Measurements from ENCODE around the gene ZBTB7C. TPM values are rescaled to one million over a fixed set of nuclear protein-coding genes. Genes with fewer than 3 reads are reported as not detected.

Gene ZBTB7C
- total RNA-seq, 1 experiment from 2014 or later, result 0.10 TPM

DNA sequence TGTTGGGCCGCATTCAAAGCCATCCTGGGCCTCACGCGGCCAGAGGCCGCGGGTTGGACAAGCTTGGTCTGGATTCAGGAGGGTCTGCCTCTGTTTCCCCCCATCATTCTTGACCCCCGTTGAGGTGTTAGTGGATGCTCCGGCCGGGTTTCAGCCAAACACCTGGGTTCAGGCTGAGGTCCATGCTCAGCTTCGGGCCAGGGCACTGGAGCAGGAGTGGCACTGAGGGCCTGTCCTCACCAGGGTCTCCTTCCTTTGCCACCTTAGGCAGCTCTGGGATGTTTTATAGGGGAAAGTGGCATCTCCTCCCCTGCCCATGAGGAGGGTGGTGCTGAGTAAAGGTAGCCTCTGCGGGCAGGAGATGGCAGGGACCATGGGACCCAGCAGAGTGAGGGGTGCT lies 401.8 kb downstream of the ZBTB7C start:
- DNase-seq, result no peak
- Histone ChIP-seq H3K9me3 (no peaks in the 10 kb centered on the region), H3K36me3 (no peaks in the 10 kb centered on the region), H3K27me3 (no peaks in the 10 kb centered on the region), H3K4me3 (no peak overlapping the region)

GRCh38 chr18:48006415-48007175 lies 402.6 kb downstream of the ZBTB7C start:
- no peaks in the 10 kb centered on the region for H3K36me3 ChIP-seq
- H3K9me3 ChIP-seq, result no peaks in the 10 kb centered on the region
- H3K4me3 ChIP-seq, result no peak overlapping the region
- DNase-seq, result no peak
- H3K27me3 ChIP-seq, result no peaks in the 10 kb centered on the region

DNA sequence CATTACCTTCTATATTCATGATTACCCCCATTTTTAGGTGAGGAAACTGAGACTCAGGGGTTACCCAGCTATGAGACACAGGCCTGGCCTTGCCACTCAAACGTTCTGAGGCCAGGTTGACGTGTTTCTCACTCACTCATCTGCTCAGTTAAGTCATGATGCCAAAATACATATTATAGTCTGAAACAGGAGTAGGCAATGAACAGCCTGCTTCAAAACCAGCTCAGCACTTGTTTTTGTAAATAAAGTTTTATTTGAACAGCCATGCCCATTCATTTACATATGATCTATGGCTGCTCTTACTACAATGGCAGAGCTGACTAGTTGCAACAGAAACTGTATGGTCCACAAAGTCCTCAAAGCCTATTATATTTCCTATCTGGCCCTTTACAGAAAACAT lies 404.6 kb downstream of the ZBTB7C start:
- no peaks in the 10 kb centered on the region for H3K9me3 ChIP-seq
- no peaks in the 10 kb centered on the region for H3K36me3 ChIP-seq
- H3K4me3 ChIP-seq, result no peak overlapping the region
- no peaks in the 10 kb centered on the region for H3K27me3 ChIP-seq
- no peak for DNase-seq

DNA sequence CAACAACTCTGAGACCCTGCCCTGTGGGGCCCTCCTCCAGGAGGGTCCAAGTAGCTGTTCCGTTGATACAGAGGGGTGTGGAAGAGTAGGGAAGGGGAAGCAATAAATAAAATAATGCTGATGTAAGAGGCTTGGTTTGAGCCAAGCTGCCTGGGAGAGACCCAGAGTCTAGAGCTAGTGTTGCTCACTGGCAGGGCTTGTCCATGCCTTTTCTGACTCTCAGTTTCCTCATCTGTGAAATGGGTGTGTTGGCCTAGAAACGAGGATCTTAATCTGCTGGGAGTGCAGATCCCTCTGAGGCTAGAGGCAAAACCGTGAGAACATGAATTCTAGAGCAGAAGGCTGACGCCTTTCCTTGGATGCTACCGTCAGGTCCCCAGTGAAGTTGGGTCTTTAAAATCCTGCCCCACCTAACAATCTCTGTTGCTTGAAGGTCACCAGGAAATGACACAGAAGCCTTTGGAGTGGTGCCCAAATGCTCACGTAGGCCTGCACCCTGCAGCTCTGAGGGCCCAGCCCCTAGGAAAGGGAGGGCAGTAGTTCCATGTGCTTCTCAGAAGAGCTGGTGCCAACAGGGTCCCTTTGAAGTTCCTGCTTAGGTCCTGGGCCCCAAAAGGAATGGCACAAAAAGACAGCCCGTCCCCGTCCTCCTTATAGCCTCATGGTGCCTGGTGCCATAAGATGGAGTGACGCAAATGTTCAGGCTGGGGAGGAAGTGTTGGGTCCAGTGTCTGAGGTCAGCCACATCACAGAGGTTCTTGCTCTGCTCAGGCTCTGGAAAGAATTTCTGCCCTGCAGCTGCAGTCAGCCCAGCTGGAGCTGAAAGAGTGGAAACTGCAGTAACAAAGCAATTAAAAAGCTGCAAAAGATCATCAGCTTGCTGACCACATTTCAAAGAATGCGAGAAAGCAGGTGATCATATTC lies 405.5 kb downstream of the ZBTB7C start:
- H3K36me3 ChIP-seq, result no peaks in the 10 kb centered on the region
- DNase-seq, result peak; percentile 66

GRCh38 chr18:48002933-48003365 lies 406.2 kb downstream of the ZBTB7C start:
- Histone ChIP-seq H3K36me3 (no peaks in the 10 kb centered on the region), H3K4me3 (no peak overlapping the region), H3K27me3 (no peaks in the 10 kb centered on the region), H3K9me3 (no peaks in the 10 kb centered on the region)
- peak; percentile 93 for DNase-seq

More for the DNA sequence above, 405.5 kb downstream of the ZBTB7C start:
- Histone ChIP-seq H3K9me3 (no peaks in the 10 kb centered on the region), H3K4me3 (no peak overlapping the region), H3K27me3 (no peaks in the 10 kb centered on the region)

DNA sequence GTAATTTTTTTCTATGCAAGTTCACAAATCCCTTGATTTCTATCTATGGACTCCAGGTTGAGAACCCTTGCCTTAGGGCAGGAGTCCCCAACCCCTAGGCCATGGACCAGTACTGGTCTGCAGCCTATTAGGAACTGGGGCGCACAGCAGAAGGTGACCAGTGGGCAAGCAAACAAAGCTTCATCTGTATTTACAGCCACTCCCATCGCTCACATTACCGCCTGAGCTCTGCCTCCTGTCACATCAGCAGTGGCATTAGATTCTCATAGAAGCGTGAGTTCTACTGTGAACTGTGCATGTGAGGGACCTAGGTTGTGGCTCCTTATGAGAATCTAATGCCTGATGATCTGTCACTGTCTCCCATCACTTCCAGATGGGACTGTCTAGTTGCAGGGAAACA lies 408.5 kb downstream of the ZBTB7C start:
- Histone ChIP-seq H3K4me3 (no peak overlapping the region), H3K36me3 (no peaks in the 10 kb centered on the region), H3K27me3 (no peaks in the 10 kb centered on the region), H3K9me3 (peaks cover 5% of the 10 kb centered on the region; the same call in 1 of the 2 replicates)
- DNase-seq, result no peak

DNA sequence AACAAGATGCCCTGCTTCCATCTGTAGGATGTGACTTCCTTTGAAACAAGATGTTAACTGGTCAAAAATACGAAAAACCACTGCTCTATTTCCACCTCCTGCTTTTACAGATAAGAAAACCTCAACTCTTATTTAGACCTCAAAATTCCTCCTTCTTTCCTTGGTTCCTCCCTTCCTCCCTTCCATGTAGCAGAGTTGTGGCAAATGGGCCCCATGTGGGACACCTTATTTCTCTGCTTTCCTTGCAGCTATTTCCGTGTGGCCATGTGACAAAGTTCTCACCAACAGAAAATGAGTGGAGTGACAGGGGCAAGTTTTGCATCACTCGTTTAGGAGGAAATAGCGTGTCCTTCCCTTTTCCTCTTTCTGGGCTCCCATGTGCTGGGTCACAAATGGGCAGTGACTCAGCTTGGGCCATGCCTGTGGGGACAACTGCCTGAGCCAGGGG lies 409.4 kb downstream of the ZBTB7C start:
- H3K27me3 ChIP-seq, result no peaks in the 10 kb centered on the region
- H3K36me3 ChIP-seq, result no peaks in the 10 kb centered on the region
- peaks cover 5% of the 10 kb centered on the region; the same call in 1 of the 2 replicates for H3K9me3 ChIP-seq
- H3K4me3 ChIP-seq, result no peak overlapping the region
- DNase-seq, result no peak

DNA sequence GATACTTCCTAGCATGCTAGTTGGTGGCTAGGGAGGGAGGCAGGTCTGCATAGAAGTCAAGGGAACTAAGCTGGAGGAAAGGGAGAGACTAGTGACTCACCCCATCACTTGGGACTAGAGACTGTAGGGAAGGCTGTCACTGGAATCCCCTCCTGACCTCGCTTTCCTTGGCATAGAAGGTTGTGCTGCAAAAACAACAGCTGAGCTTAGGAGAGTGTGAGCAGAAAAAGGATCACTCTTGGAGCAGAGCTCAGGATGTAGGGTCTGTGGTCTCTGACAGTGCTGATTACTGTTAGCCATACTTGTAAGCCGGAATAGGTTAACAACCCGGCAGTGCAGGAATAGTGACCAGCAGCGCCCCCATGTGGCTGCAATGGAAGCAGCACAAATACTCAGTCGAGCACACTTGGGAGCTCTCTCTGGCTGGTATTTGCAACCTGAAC lies 411.8 kb downstream of the ZBTB7C start:
- no peak for DNase-seq
- Histone ChIP-seq H3K4me3 (no peak overlapping the region), H3K9me3 (peaks cover 5% of the 10 kb centered on the region; the same call in 1 of the 2 replicates), H3K27me3 (no peaks in the 10 kb centered on the region), H3K36me3 (no peaks in the 10 kb centered on the region)

DNA sequence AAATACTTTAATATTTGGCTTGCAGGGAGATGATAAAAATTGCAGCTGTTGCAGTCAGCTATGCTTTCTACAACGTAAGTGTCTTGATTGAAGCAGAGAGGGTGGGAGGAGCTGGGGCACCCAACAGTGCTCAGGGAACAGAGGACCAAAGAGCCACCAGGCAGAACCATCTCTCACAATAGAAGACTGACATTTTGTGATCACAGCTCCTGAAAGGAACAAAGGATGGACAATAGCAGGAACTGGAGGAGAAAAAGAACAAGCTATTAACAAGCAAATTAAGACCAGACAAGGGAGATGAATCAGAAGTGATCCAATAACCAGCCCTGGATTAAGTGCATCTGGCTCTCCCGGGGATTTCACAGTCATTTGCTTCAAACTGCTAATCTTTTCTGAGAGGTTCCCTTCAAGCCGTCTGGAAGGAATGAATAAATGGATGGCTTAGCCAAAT lies 413.1 kb downstream of the ZBTB7C start:
- Histone ChIP-seq H3K4me3 (no peak overlapping the region), H3K36me3 (no peaks in the 10 kb centered on the region), H3K9me3 (peaks cover 5% of the 10 kb centered on the region; the same call in 1 of the 2 replicates), H3K27me3 (no peaks in the 10 kb centered on the region)
- no peak for DNase-seq

DNA sequence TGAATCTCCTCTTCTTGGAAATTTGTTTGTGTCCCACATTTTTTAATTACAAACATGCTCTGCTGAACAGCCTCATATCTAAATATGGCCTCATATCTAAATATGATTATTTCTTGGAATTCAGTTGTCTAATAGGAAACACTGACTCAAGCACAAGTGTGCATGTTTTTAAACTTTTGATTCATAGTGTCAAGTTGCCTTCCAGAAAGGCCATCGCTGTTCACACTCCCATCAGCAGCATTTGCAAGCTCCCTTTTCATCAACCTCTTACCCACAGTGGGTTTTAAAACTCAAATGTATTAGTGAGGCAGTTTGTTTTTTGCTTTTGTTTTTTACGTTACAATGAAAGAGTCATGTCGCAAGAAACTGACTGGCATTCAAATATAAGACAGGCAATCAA lies 413.5 kb downstream of the ZBTB7C start:
- H3K4me3 ChIP-seq, result no peak overlapping the region
- H3K9me3 ChIP-seq, result peaks cover 5% of the 10 kb centered on the region; the same call in 1 of the 2 replicates
- H3K27me3 ChIP-seq, result no peaks in the 10 kb centered on the region
- no peak for DNase-seq
- H3K36me3 ChIP-seq, result no peaks in the 10 kb centered on the region

GRCh38 chr18:47993409-47993808 lies 415.8 kb downstream of the ZBTB7C start:
- Histone ChIP-seq H3K9me3 (peaks cover 5% of the 10 kb centered on the region; the same call in 1 of the 2 replicates), H3K4me3 (no peak overlapping the region), H3K27me3 (no peaks in the 10 kb centered on the region), H3K36me3 (no peaks in the 10 kb centered on the region)
- no peak for DNase-seq

GRCh38 chr18:47992976-47993375 lies 416.2 kb downstream of the ZBTB7C start:
- peaks cover 5% of the 10 kb centered on the region; the same call in 1 of the 2 replicates for H3K9me3 ChIP-seq

GRCh38 chr18:47992266-47992665 lies 416.9 kb downstream of the ZBTB7C start:
- Histone ChIP-seq H3K36me3 (no peaks in the 10 kb centered on the region), H3K9me3 (0 out of 2 replicates have a peak, but pooled peaks cover under 1% of the 10 kb centered on the region), H3K4me3 (no peak overlapping the region), H3K27me3 (no peaks in the 10 kb centered on the region)
- no peak for DNase-seq

More at GRCh38 chr18:47992976-47993375, 416.2 kb downstream of the ZBTB7C start:
- no peaks in the 10 kb centered on the region for H3K27me3 ChIP-seq
- H3K4me3 ChIP-seq, result no peak overlapping the region
- H3K36me3 ChIP-seq, result no peaks in the 10 kb centered on the region
- no peak for DNase-seq

GRCh38 chr18:47990981-47991380 lies 418.2 kb downstream of the ZBTB7C start:
- no peaks in the 10 kb centered on the region for H3K36me3 ChIP-seq
- H3K4me3 ChIP-seq, result no peak overlapping the region
- no peaks in the 10 kb centered on the region for H3K27me3 ChIP-seq
- H3K9me3 ChIP-seq, result no peaks in the 10 kb centered on the region
- no peak for DNase-seq

DNA sequence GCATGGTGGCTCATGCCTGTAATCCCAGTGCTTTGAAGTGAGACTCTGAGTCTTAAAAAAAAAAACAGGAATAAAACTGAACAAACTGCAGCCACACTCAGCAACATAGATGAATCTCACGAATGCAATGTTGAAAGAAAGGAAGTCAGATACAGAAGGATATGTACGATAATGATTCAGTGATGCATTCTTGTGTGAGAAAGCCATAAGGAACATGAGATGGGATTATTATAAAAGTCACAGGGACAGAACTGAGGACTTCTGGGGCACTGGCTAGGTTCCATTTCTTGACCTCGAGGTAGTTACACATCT lies 421.8 kb downstream of the ZBTB7C start:
- DNase-seq, result peak; percentile 42
- Histone ChIP-seq H3K36me3 (no peaks in the 10 kb centered on the region), H3K27me3 (no peaks in the 10 kb centered on the region), H3K9me3 (no peaks in the 10 kb centered on the region), H3K4me3 (no peak overlapping the region)

GRCh38 chr18:47986620-47987387 lies 422.4 kb downstream of the ZBTB7C start:
- no peak for DNase-seq
- Histone ChIP-seq H3K27me3 (no peaks in the 10 kb centered on the region), H3K36me3 (no peaks in the 10 kb centered on the region), H3K9me3 (no peaks in the 10 kb centered on the region), H3K4me3 (no peak overlapping the region)
